ENCODE measurements around the gene MAPK1.
A peak's percentile ranks its signal among the peaks of the same experiment; 100 is the strongest.
"Not testable (repeated sequence)": the region's sequence is repeated elsewhere in the genome, so short reads cannot be mapped to it uniquely, and the experiment has no call there.

MAPK1 gene

DNA sequence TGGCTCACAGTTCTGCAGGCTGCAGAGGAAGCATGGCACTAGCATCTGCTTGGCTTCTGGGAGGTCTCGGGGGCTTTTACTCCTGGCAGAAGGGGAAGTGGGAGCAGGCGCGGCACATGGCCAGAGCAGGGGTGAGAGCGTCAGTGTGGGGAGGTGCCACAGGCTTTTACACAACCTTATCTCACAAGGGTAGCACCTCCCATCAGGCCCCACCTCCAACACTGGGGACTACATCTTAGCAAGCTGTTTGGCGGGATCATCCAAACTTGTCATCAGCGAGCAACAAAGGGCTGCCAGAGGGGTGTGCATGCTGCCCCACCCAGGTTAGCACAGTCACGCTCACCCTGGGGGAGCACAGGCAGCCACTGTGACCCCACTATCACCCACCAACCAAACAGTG is 112.9 kb downstream of the MAPK1 start:
- no peak overlapping the region for H3K27ac ChIP-seq (ENCODE audit: low read depth, low read length)
- H3K36me3 ChIP-seq (ENCODE audit: insufficient read depth, low read length) = no peaks in the 10 kb centered on the region
- H3K4me3 ChIP-seq (ENCODE audit: low read depth in 1 of 2, low read length in 2 of 2) = no peak overlapping the region
- H3K9ac ChIP-seq (ENCODE audit: low read length) = no peak overlapping the region
- H3K4me1 ChIP-seq (ENCODE audit: insufficient read depth, low read length) = peaks cover 11% of the 10 kb centered on the region
- H3K27me3 ChIP-seq (ENCODE audit: control insufficient read depth in 1 of 2, insufficient read depth in 2 of 2, low read length in 2 of 2) = no peaks in the 10 kb centered on the region
- H3K9me3 ChIP-seq (ENCODE audit: low read length) = no peaks in the 10 kb centered on the region

DNA sequence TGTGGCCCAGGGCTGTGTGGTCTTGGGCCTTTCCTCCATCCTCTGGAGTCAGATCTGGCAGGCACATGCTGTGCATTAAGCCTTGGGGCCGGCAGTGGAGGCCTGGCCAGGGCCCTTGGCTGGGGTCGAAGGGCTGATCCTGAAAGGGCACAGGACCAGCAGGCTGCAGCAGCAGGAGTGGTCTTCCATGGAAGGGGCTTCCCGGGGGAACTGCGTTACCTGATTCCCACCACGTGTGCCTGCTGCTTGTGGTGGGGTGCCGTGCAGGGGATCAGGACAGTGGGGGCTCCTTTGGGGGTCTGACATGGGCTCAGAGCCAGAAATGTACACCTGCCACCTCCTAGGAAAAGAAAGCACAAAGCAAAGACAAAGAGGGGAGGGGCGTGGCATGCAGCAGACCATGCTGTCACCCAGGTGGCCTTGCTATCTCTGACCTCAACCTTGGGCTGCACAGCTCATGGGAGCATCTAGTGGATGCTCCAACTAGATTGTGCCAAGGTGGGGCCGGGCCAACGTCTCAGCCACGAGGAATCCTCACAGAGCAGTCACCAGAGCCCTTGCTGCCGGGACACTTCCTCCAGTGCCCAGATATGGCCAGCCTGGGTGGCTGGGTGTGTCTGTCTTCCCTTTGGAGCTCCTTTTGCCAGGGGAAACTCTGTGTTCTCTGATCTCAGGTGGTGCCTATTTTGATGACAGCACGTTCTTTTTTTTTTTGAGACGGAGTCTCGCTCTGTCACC is 113.9 kb downstream of the MAPK1 start:
- H3K27ac ChIP-seq (ENCODE audit: low read depth, low read length) = no peak overlapping the region
- peaks cover 11% of the 10 kb centered on the region for H3K4me1 ChIP-seq (ENCODE audit: insufficient read depth, low read length)
- no peak overlapping the region for H3K9ac ChIP-seq (ENCODE audit: low read length)

DNA sequence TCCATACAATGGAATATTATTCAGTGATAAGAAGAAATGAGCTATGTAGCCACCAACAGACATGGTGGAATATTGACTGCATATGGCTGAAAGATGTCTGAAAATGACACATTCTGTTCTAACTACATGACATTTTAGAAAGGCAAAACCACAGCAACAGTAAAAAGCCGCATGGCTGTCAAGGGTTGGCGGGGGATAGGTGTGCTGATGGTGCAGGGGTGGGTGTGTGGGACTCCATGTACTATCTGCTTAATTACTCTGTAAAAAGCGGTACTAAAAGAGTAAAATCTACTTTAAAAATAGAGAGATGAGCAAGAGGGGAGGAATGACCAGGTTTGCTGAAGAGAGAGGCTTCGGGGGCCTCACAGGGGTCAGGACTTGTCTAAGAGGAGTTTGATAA is 115.2 kb downstream of the MAPK1 start:
- no peaks in the 10 kb centered on the region for H3K36me3 ChIP-seq (ENCODE audit: insufficient read depth, low read length)
- no peaks in the 10 kb centered on the region for H3K27me3 ChIP-seq (ENCODE audit: control insufficient read depth in 1 of 2, insufficient read depth in 2 of 2, low read length in 2 of 2)
- H3K4me1 ChIP-seq (ENCODE audit: insufficient read depth, low read length) = peaks cover 11% of the 10 kb centered on the region
- H3K9ac ChIP-seq (ENCODE audit: low read length) = no peak overlapping the region
- H3K4me3 ChIP-seq (ENCODE audit: low read depth in 1 of 2, low read length in 2 of 2) = no peak overlapping the region
- no peak overlapping the region for H3K27ac ChIP-seq (ENCODE audit: low read depth, low read length)
- H3K9me3 ChIP-seq (ENCODE audit: low read length) = no peaks in the 10 kb centered on the region

More for the DNA sequence above, 113.9 kb downstream of the MAPK1 start:
- Histone ChIP-seq H3K27me3 (ENCODE audit: control insufficient read depth in 1 of 2, insufficient read depth in 2 of 2, low read length in 2 of 2) (no peaks in the 10 kb centered on the region), H3K9me3 (ENCODE audit: low read length) (no peaks in the 10 kb centered on the region), H3K36me3 (ENCODE audit: insufficient read depth, low read length) (no peaks in the 10 kb centered on the region), H3K4me3 (ENCODE audit: low read depth in 1 of 2, low read length in 2 of 2) (no peak overlapping the region)

DNA sequence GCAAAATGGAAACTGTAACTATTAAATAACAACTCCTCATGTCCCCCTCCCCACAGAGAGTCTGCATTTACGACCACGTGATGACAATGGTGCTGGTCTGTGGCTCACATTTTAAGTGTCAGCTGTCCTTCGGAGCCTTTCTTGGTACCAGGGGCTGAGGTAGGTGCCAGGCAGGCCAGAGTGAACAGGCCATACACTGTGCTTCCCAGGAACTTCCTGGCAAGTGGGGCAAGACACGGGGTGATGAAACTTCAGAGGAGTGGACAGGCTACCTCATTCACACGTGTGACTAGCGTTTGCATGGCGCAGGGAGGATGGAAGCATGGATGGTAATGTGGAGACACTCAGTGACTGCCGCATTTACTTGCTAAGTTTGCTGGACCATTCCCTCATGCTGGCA is 121.5 kb downstream of the MAPK1 start:
- Histone ChIP-seq H3K9me3 (ENCODE audit: low read length) (no peaks in the 10 kb centered on the region), H3K4me3 (ENCODE audit: low read depth in 1 of 2, low read length in 2 of 2) (no peak overlapping the region), H3K27me3 (ENCODE audit: control insufficient read depth in 1 of 2, insufficient read depth in 2 of 2, low read length in 2 of 2) (no peaks in the 10 kb centered on the region), H3K36me3 (ENCODE audit: insufficient read depth, low read length) (no peaks in the 10 kb centered on the region), H3K4me1 (ENCODE audit: insufficient read depth, low read length) (no peaks in the 10 kb centered on the region), H3K9ac (ENCODE audit: low read length) (no peak overlapping the region), H3K27ac (ENCODE audit: low read depth, low read length) (no peak overlapping the region)

DNA sequence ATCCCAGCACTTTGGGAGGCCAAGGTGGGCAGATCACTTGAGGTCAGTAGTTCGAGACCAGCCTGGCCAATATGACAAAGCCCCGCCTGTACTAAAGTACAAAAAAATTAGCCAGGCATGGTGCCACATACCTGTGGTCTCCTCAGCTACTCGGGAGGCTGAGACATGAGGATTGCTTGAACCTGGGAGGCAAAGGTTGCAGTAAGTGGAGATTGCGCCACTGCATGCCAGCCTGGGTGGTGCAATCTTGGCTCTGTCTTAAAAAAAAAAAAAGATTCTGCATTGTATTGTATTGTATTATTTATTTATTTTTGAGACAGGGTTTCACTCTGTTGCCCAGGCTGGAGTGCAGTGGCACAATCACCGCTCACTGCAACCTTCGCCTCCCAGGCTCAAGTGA is 122.5 kb downstream of the MAPK1 start:
- H3K36me3 ChIP-seq (ENCODE audit: insufficient read depth, low read length); H3K9ac ChIP-seq (ENCODE audit: low read length); H3K27ac ChIP-seq (ENCODE audit: low read depth, low read length); H3K27me3 ChIP-seq (ENCODE audit: control insufficient read depth in 1 of 2, insufficient read depth in 2 of 2, low read length in 2 of 2); H3K4me3 ChIP-seq (ENCODE audit: low read depth in 1 of 2, low read length in 2 of 2); H3K4me1 ChIP-seq (ENCODE audit: insufficient read depth, low read length); H3K9me3 ChIP-seq (ENCODE audit: low read length): not testable (repeated sequence)

DNA sequence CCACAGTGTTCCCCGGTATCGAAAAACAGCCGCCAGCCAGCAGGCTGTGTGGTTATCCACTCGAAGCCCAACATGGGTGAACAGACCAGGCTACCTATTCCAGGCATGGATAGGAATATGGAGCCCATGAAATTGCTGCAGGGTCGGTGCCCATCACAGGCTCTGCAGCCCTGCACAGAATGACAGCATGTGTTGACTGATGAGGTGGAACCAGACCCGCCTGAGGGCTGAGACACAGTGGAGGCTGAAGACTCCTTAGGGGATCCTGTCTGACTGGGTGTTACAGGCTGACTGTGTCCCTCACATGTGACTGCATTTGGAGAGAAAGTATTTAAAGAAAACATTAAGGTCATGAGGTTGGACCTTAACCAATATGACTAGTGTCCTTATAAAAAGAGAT is 125.7 kb downstream of the MAPK1 start:
- Histone ChIP-seq H3K4me3 (ENCODE audit: low read depth in 1 of 2, low read length in 2 of 2) (no peak overlapping the region), H3K9me3 (ENCODE audit: low read length) (no peaks in the 10 kb centered on the region), H3K36me3 (ENCODE audit: insufficient read depth, low read length) (no peaks in the 10 kb centered on the region), H3K27ac (ENCODE audit: low read depth, low read length) (no peak overlapping the region), H3K9ac (ENCODE audit: low read length) (no peak overlapping the region), H3K4me1 (ENCODE audit: insufficient read depth, low read length) (no peaks in the 10 kb centered on the region), H3K27me3 (ENCODE audit: control insufficient read depth in 1 of 2, insufficient read depth in 2 of 2, low read length in 2 of 2) (no peaks in the 10 kb centered on the region)

DNA sequence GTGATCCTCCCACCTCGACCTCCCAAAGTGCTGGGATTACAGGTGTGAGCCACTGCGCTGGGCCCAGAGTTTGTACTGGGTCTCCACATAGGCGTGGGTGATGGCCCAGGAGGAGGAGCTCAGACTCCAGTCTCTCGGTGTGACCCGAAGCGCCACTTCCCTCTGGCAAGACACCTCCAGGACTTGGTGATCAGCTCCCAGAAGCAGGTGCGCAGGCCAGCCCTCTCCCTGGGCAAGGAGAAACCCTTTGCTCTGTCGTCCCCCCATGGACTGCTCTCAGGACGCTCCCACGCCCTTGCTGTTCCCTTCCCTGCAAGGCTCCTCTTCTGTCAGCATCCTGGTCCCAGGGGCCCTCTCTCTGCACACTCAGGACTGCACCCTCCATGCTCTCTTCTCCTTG is 126.4 kb downstream of the MAPK1 start:
- Histone ChIP-seq H3K4me1 (ENCODE audit: insufficient read depth, low read length) (no peaks in the 10 kb centered on the region), H3K27me3 (ENCODE audit: control insufficient read depth in 1 of 2, insufficient read depth in 2 of 2, low read length in 2 of 2) (no peaks in the 10 kb centered on the region), H3K36me3 (ENCODE audit: insufficient read depth, low read length) (no peaks in the 10 kb centered on the region), H3K4me3 (ENCODE audit: low read depth in 1 of 2, low read length in 2 of 2) (no peak overlapping the region), H3K27ac (ENCODE audit: low read depth, low read length) (no peak overlapping the region), H3K9me3 (ENCODE audit: low read length) (no peaks in the 10 kb centered on the region), H3K9ac (ENCODE audit: low read length) (no peak overlapping the region)

DNA sequence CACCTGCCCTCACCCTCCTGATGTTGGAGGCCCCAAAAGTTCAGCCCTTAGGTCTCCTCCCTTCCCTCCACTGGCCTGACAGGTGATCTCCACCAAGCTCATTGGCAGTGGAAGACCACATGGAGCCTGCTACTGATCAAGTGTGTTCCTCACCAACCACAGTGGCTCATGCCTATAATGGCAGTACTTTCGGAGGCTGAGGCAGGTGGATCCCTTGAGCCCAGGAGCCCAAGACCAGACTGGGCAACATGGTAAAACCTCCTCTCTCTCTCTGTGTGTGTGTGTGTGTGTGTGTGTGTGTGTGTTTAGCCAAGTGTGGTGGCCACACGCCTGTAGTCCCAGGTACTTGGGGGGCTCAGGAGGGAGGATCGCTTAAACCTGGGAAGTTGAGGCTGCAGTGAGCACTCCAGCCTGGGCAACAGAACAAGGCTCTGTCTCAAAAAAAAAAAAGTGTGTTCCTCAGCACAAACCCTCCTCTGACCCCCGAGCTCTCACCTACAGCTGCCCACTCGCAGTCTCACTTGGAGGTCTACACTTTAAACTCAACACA is 127.5 kb downstream of the MAPK1 start:
- Histone ChIP-seq H3K27me3 (ENCODE audit: control insufficient read depth in 1 of 2, insufficient read depth in 2 of 2, low read length in 2 of 2) (no peaks in the 10 kb centered on the region), H3K9me3 (ENCODE audit: low read length) (no peaks in the 10 kb centered on the region), H3K4me3 (ENCODE audit: low read depth in 1 of 2, low read length in 2 of 2) (no peak overlapping the region), H3K36me3 (ENCODE audit: insufficient read depth, low read length) (no peaks in the 10 kb centered on the region), H3K27ac (ENCODE audit: low read depth, low read length) (no peak overlapping the region), H3K4me1 (ENCODE audit: insufficient read depth, low read length) (peaks cover 2% of the 10 kb centered on the region), H3K9ac (ENCODE audit: low read length) (no peak overlapping the region)

DNA sequence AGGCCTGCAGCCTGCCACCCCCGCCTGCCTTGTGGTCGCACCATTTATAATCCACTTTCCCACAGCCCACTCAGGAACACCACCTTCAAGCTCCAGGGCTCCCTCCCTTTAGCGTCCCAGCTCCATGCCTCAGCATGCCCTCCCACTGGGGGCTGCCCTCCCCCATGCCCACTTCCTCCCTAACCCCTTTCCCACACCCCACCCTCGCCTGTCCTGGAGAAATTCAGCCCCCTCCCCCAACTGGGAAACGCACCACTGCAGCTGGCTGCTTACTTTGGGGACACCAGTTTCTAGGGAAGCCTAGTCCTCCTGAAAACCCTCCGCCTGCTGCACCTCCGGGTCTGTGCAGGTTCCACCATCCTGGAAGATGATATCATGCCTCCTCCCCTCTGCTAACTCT is 128.5 kb downstream of the MAPK1 start:
- Histone ChIP-seq H3K36me3 (ENCODE audit: insufficient read depth, low read length) (no peaks in the 10 kb centered on the region), H3K27ac (ENCODE audit: low read depth, low read length) (no peak overlapping the region), H3K9me3 (ENCODE audit: low read length) (no peaks in the 10 kb centered on the region), H3K4me3 (ENCODE audit: low read depth in 1 of 2, low read length in 2 of 2) (no peak overlapping the region), H3K9ac (ENCODE audit: low read length) (no peak overlapping the region), H3K4me1 (ENCODE audit: insufficient read depth, low read length) (peaks cover 7% of the 10 kb centered on the region), H3K27me3 (ENCODE audit: control insufficient read depth in 1 of 2, insufficient read depth in 2 of 2, low read length in 2 of 2) (no peaks in the 10 kb centered on the region)

DNA sequence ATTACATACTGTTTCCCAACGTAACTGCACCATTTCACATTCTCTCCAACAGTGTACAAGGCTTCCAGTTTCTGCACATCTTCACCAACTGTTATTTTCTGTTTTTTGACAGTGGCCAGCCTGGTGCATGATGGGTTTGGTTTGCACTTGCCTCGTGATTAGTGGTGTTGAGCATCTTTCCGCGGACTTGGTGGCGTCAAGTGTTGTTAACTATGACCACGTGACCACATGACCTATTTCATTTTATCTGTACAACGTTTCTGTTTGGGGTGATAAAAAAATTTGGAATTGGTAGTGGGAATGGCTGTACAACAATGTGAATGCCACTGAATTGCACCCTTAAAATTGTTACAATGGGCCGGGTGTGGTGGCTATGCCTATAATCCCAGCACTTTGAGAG is 129.4 kb downstream of the MAPK1 start:
- Histone ChIP-seq H3K9me3 (ENCODE audit: low read length) (no peaks in the 10 kb centered on the region), H3K9ac (ENCODE audit: low read length) (no peak overlapping the region), H3K4me1 (ENCODE audit: insufficient read depth, low read length) (peaks cover 7% of the 10 kb centered on the region), H3K36me3 (ENCODE audit: insufficient read depth, low read length) (no peaks in the 10 kb centered on the region), H3K27ac (ENCODE audit: low read depth, low read length) (no peak overlapping the region), H3K27me3 (ENCODE audit: control insufficient read depth in 1 of 2, insufficient read depth in 2 of 2, low read length in 2 of 2) (no peaks in the 10 kb centered on the region), H3K4me3 (ENCODE audit: low read depth in 1 of 2, low read length in 2 of 2) (no peak overlapping the region)

DNA sequence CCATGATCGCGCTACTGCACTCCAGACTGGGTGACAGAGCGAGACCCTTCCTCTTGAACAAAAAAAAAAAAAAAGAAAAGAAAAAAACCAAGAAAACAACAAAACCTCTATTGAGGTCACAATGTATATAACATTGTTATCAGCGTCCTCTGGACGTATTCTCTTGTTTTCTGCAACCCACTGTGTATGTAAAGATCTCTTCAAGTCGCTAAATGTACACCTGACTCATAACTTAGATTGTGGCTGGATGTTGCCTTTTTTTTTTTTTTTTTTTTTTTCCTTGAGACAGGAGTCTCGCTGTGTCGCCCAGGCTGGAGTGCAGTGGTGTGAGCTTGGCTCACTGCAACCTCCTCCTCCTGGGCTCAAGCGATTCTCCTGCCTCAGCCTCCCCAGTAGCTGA is 130.5 kb downstream of the MAPK1 start:
- Histone ChIP-seq H3K9me3 (ENCODE audit: low read length) (no peaks in the 10 kb centered on the region), H3K36me3 (ENCODE audit: insufficient read depth, low read length) (no peaks in the 10 kb centered on the region), H3K9ac (ENCODE audit: low read length) (no peak overlapping the region), H3K4me1 (ENCODE audit: insufficient read depth, low read length) (peaks cover 7% of the 10 kb centered on the region), H3K4me3 (ENCODE audit: low read depth in 1 of 2, low read length in 2 of 2) (no peak overlapping the region), H3K27me3 (ENCODE audit: control insufficient read depth in 1 of 2, insufficient read depth in 2 of 2, low read length in 2 of 2) (no peaks in the 10 kb centered on the region), H3K27ac (ENCODE audit: low read depth, low read length) (no peak overlapping the region)

DNA sequence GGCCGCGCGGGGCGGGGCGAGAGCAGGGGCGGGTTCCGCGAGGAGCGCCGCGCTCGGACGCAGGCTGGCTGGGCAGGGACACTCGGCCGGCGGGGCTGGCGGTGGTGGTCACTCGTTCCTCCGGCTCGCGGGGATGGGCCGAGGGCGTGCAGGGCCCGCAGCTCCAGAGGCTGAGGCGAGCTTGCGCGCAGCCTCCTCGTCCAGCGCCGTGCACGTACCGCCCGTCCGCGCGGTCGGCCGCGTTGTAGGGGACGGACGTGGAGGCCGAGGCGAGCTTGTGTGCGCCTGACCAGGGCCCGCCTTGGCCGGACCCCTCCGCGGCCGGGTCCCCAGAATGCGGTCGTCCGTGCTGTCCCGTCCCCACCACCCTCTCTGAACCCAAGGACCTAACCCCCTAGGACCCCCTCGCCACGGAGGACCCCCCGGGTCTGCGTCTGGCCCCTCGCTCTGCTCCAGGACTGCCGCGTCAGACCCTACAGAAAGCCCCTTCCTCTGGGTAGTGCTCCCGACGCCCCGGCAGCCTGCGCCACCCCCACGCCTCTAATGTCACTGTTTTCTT is 131.3 kb downstream of the MAPK1 start:
- Histone ChIP-seq H3K9ac (ENCODE audit: low read length) (no peak overlapping the region), H3K27ac (ENCODE audit: low read depth, low read length) (no peak overlapping the region), H3K9me3 (ENCODE audit: low read length) (no peaks in the 10 kb centered on the region), H3K36me3 (ENCODE audit: insufficient read depth, low read length) (no peaks in the 10 kb centered on the region), H3K4me3 (ENCODE audit: low read depth in 1 of 2, low read length in 2 of 2) (peak overlapping the region in 1 of 2 donors; percentile 27), H3K27me3 (ENCODE audit: control insufficient read depth in 1 of 2, insufficient read depth in 2 of 2, low read length in 2 of 2) (no peaks in the 10 kb centered on the region), H3K4me1 (ENCODE audit: insufficient read depth, low read length) (peaks cover 7% of the 10 kb centered on the region)

Measured in muscle layer of colon (tissue), 2 donors.